HG03159 (cell line): Measurements from ENCODE around the gene RDM1.

Experiments
- ATAC-seq: cut with Tn5 transposase; IDR thresholded peaks from one replicate; pipeline ENCODE4 v1.9.1; 2021; ENCODE audit warnings: mild to moderate bottlenecking, moderate library complexity; ENCODE audit not compliant: unreplicated experiment

The RDM1 gene

GRCh38 chr17:35934760-35935159 is 4.2 kb upstream of the RDM1 start:
- ATAC-seq = no peak

DNA sequence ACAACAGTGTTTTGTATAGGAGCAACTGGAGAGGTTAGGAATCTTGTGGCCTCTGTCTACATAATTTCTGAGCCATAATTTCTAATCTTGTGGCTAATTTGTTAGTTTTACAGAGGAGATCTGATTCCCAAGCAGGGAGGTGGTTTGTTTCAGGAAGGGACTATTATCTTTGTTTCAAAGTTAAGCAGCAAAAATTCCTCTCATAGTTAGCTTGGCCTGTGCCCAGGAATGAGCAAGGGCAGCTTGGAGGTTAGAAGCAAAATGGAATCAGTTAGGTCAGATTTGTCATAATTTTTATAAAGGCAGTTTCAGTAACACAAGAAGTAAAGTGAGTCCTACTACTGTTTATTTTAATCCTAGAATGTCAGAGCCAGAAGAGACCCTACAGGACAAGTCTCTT is 2.0 kb upstream of the RDM1 start:
- ATAC-seq = no peak

GRCh38 chr17:35931794-35932425 is 1.3 kb upstream of the RDM1 start:
- ATAC-seq = no peak

DNA sequence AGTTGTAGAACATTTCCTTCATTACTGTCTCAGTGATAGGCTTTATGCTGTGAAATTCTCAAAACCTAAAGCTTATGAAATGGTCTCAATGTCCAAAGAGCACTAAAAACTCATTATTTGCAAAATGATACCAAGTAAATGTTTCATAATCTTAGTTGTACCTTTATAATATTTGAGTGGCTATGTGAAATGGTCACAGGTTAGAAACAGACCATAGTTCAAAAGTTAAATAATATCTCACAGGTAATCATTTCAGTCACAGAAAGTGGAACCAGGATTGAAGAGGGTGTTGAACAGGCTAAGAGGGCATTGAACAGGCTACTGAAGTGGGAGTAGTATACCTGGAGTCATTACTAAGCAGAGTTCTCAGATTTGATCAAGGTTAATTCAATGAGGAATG is 2.9 kb downstream of the RDM1 start:
- ATAC-seq = no peak

GRCh38 chr17:35923609-35924114 is 6.9 kb downstream of the RDM1 start:
- ATAC-seq = no peak

- no peak for ATAC-seq
Observed at GRCh38 chr17:35920229-35920628, 10.3 kb downstream of the RDM1 start.

DNA sequence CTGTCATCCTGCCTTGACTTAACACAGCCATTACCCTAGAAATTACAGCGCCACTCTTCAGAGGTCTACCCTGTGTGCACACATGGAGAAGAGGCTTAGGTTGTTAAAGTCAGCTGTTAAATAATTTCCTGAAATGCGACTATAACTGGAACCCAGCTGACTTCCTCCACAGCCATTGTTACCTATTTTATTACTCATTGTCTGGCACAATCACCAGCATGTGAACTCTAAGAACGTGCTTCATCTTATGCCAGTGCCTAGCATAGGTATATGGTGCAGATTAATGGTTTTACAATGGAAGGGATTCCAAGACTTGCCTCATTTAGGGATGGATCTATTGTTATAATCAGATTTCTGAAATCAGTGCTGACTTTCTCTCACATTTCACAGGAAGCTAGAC is 11.9 kb downstream of the RDM1 start:
- ATAC-seq = no peak

DNA sequence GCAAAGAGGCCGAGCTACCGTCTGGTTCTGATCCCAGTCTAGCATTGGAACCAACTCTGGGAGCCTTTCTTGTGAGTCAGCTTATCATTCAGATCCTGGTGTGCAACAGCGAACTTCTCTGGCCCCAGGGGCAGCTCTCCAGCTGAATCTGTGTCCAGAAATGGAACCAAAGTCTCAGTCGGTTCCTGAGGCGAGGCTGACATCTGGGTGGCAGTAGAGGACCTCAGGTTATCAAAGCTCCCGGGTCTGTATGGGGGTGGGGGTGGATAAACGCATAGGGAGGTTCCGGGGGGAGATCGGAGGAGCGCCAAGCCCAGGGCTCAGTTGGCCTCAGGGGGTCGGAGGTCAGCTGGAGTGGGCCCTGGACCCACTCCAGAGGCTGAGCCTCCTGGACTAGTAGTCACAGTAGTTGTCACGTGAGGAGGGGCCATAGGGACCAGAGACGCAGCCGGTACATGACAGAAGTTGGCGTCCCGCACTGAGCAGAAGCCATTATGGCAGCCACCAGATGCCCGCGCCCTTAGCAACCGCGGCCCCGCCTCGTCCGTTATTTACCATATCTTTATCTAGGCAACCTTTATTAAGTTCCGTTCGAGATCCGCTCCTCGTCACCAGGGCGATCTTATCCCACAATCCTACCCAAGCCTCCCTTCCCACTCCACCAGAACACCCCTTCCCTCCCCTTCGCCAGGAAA is 12.9 kb downstream of the RDM1 start:
- ATAC-seq = no peak

DNA sequence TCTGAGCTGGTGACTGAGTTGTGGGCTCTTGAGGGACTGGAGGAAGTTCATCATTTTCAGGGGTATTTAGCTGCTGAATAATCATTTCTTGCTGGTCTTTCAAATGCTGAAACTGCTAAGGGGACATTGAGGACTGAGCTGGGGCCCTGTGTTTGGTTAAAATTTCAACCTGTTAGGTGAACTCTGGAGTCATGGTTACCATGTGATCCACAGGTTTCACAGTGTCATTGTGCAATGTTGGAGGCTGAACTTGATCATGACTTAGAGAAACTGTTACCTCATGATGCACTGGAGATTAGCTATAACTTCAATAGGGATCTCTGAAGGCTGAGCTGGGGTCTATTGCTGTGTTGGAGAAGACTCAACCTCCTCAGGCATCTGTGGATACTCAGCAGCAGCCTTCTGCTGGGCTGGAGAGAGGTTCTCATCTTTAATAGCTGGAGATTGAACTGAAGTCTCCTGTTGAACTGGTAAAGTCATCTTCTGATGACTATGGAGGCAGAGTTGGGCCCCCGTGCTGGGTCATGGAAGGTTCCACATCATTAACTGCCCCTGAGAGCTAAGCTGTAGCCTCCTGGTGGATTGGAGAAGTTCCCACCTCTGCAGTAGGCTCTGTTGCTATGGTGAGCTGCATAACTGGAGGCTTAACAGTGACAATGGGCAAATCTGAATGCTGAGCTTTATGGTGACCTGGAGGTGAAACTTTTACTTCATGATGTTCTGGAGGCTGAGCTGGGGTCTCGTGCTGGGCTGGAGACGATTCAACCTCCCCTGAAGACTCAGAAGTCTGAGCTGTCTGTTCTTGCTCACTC is 15.2 kb downstream of the RDM1 start:
- no peak for ATAC-seq

DNA sequence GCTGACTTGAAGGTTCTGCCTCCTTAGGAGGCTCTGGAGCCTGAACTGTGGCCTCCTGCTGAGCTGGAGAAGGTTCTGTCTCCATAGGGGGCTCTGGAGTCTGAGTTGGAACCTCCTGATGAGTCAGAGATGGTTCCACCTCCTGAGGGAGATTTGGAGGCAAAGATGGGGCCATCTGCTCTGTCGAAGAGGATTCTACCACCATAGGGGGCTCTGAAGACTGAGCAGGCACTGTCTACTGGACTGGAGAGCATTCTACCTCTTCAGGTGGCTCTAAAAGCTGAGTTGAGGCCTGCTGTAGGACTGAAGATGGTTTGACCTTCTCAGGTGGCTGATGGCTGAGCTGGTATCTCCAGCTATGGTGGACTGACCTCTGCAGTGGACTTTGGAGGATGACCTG is 16.2 kb downstream of the RDM1 start:
- ATAC-seq = no peak

DNA sequence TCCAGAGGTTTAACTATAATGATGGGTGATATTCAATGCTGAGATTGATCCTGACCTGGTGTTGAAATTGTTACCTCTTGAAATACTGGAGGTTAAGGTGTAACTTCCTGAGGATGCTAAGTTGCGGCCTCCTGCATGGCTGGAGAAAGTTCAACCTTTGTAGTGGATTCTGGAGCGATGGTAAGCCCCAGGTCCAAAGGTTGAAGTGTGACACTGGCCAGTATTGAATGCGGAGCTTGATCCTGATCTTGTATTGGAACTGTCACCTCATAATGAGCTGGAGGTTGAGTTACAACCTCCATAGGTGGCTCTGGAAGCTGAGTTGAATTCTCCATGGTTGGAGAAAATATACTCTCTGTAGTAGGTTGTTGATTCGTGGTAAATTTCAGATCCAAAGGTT is 17.0 kb downstream of the RDM1 start:
- ATAC-seq = no peak

GRCh38 chr17:35912942-35913341 is 17.6 kb downstream of the RDM1 start:
- no peak for ATAC-seq

DNA sequence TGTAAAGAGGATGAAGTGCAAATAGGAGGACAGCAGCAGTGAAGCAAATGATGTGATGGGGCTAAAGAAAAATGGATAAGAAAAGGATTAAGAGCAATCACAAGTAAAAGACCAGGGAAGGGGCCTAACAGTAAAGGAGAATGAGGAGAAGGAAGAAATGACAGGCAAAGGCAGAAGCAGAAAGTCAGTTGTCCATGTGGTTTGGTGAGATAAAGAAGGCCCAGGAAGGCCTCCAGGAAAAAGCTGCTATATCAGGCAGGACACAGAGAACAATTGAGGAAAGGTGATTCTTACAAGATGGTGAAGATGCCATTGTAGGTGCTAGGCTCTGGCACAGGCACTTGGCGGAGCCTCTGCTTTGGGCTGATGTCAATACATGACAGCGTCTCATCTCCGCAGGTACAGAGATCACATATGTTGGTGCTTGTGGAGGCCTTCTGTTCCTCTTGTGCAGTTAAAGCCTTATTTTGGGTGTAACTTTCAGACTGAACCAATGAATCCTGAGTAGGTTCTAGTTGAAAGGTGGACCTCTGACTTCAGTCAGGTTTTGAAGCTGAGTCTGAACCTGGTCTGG is 18.1 kb downstream of the RDM1 start:
- no peak for ATAC-seq

DNA sequence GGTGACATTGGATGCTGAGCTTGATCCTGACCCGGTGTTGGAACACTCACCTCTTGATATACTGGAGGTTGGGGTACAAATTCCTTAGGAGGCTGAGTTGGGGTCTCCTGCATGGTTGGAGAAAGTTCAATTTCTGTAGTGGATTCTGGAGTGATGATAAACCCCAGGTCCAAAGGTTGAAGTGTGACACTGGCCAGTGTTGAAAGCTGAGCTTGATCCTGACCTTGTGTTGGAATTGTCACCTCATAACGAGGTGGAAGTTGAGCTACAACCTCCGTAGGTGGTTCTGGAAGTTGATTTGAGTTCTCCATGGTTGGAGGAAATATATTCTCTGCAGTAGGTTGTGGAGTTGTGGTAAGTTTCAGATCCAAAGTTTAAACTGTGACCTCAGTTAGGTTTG is 21.2 kb downstream of the RDM1 start:
- no peak for ATAC-seq

DNA sequence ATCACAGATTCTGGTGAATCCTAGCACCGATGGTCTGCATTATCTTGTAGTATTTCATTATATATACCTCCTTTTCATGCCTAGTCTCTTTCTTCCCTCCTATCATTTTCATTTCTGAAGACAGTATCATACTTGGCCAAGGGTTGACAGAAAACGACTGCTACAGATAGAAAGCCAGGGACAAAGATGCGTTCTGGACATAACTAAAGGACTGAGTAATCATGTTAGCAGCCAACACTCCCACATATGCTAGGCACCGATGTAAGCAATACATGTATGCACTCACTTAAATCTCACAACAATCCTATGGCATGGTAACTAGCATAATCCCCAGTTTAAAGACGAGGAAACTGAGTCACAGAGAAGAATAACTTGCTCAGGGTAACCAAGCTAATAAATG is 22.9 kb downstream of the RDM1 start:
- no peak for ATAC-seq

DNA sequence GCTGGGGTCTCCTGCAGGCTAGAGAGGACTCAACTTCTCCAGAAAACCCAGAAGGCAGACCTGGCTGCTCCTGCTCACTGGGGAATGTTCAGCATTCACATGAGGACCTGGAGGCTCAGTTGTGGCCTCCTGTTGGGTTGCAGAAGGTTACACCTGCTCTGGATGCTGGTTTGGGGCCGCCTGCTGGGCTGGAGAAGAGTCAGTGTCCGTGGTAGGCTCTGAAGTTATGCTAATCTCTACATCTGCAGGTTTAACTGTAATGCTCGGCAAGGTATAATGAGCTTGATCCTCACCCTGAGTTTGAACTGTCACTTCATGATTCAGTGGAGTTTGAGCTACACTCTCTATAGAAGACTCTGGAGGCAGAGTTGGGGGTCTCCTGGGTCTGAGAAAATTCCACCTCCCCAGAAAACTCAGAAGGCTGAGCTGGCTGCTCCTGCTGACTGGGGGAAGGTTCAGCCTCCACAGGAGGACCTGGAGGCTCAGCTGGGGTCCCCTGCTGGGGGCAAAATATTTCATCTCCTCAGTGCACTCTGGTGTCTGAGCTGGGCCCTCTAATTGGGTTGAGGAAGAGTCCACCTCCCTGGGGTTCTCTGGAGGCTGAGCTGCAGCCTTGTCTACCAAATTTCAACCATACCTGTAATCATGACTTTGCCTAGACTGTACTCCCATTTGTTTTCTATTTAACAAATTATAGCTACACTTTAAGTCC is 23.5 kb downstream of the RDM1 start:
- ATAC-seq = no peak

- no peak for ATAC-seq
Observed at GRCh38 chr17:35906191-35906925, 24.2 kb downstream of the RDM1 start.

DNA sequence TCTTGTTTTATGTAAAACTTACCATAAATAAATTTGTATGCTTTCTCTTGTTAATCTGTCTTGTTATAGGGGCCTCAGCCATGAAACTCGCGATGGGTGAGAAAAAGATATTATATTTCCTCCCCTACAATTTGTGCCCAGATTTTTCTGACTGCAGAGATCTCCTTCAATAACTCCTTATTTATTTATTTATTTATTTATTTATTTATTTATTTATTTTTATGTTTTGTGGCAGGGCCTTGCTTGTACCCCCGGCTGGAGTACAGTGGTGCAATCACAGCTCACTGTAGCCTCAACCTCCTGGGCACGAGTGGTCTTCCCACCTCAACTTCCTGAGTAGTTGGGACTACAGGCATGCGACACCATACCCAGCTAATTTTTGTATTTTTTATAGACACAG is 27.1 kb downstream of the RDM1 start:
- ATAC-seq = no peak

- no peak for ATAC-seq
Observed at GRCh38 chr17:35901631-35902175, 28.9 kb downstream of the RDM1 start.
